GM12865 (cell line): ENCODE results near the gene GPR83.

Experiments used
- DNase-seq: peaks from one replicate; pipeline ENCODE4 v3.0.0; 2010; ENCODE audit warnings: low read depth
- H3K4me3 ChIP-seq: 2 replicates; pipeline ENCODE4 v1.5.1; 2011; ENCODE audit warnings: mild to moderate bottlenecking, low read depth, low read length, control low read depth
- TF ChIP-seq, protein P1 (sequence below): IDR thresholded peaks from 2 replicates; pipeline ENCODE4 v1.5.1; 2011; ENCODE audit warnings: low read length, control low read depth, low read depth, inconsistent platforms; ENCODE audit not compliant: insufficient read depth; ENCODE audit errors: missing control alignments

Gene GPR83

DNA sequence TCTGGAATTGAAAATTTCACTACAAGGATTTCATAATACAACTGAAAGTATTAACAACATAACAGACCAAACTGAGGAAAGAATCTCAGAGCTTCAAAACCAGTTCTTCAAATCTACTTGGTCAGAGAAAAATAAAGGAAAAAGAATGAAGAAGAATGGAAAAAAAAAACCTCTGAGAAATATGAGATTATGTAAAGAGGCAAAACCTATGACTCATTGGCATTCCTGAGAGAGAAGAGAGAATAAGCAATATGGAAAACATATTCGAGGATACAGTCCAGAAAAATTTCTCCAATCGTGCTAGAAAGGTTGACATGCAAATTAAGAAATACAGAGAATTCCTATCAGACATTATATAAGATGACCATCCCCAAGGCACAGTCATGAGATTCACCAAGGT lies 23.4 kb upstream of the GPR83 start:
- H3K4me3 ChIP-seq = no peak overlapping the region
- DNase-seq = no peak
- TF ChIP-seq, protein P1, sequence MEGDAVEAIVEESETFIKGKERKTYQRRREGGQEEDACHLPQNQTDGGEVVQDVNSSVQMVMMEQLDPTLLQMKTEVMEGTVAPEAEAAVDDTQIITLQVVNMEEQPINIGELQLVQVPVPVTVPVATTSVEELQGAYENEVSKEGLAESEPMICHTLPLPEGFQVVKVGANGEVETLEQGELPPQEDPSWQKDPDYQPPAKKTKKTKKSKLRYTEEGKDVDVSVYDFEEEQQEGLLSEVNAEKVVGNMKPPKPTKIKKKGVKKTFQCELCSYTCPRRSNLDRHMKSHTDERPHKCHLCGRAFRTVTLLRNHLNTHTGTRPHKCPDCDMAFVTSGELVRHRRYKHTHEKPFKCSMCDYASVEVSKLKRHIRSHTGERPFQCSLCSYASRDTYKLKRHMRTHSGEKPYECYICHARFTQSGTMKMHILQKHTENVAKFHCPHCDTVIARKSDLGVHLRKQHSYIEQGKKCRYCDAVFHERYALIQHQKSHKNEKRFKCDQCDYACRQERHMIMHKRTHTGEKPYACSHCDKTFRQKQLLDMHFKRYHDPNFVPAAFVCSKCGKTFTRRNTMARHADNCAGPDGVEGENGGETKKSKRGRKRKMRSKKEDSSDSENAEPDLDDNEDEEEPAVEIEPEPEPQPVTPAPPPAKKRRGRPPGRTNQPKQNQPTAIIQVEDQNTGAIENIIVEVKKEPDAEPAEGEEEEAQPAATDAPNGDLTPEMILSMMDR = no peak

GRCh38 chr11:94424011-94424410 lies 22.8 kb upstream of the GPR83 start:
- TF ChIP-seq, protein P1 = no peak
- H3K4me3 ChIP-seq = no peak overlapping the region
- DNase-seq = no peak

DNA sequence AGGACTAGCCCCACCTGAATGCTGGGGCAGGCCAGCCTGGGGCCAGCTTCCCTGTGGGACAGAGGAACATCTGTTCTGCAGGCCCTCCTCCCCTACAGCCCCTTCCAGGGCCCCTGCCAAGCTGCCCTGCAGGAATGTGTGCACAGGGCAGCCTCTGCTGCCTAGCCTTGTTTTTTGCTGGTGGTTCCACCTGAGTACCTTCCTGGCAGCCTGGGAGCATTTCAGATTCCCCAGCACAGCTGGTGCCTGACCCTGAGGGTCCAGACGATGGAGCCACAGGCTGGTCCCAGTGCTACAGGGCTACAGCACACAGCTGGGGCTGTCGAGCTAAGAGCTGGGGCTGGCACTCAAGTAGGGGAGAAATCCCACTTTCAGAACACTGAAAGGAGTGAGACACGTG lies 22.3 kb upstream of the GPR83 start:
- TF ChIP-seq, protein P1 = no peak
- DNase-seq = no peak
- H3K4me3 ChIP-seq = no peak overlapping the region

DNA sequence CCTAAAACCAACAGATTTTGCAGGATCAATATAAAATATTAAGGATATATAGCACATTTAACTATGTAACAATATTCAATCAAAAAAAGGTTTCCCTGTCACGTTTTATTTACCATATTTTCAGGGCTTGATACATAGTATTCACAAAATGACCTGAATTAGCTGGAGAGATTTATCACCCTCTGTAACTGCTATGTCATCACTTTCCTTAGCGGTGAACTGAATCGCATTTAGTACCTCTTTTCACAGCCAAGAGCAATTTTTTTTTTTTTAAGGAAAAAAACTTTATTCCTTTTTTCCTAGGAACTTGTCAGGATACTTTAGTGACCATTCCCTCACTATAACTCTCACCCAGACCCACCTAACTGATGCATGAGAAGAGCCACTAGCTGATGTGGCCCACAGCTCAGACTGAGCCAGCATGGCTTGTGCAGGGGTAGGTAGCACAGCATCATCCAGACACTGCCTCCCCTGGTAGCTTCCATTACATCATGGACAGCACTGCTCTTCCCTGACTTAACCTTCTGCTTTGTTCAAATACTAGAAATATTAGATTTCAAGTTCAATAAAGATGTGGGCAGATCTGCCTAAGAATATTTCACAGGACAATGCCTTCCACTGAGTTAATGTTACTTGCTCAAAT lies 17.0 kb upstream of the GPR83 start:
- DNase-seq = no peak
- TF ChIP-seq, protein P1 = no peak
- H3K4me3 ChIP-seq = no peak overlapping the region

DNA sequence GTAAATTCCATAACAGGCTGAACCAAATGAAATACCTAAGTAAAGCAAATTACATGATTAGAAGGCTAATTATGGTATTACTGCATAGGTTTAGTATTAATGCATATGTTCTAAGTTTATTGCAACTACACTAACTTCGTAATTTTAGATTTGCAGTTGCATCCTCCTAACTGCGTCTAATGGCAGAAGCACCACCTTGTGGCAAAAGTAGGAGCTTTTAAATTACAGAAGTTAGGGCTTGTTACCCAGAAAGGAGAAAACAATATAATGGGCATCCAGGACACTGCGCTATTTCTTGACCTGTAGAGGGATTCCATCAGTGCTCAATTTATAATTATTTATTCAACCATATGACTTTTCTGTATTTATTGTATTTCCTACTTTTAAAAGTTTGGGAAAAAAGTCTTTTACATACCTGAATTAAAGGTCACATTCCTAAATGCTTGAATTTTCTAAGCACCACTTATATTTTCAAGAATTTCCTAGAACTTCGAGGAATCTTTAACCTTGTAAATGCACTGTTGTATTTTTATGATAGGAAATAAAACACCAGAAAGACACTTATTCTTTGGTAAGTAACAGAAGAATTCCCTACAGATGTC lies 16.3 kb upstream of the GPR83 start:
- DNase-seq = peak; percentile 12
- no peak overlapping the region for H3K4me3 ChIP-seq
- TF ChIP-seq, protein P1 = peak; percentile 21

DNA sequence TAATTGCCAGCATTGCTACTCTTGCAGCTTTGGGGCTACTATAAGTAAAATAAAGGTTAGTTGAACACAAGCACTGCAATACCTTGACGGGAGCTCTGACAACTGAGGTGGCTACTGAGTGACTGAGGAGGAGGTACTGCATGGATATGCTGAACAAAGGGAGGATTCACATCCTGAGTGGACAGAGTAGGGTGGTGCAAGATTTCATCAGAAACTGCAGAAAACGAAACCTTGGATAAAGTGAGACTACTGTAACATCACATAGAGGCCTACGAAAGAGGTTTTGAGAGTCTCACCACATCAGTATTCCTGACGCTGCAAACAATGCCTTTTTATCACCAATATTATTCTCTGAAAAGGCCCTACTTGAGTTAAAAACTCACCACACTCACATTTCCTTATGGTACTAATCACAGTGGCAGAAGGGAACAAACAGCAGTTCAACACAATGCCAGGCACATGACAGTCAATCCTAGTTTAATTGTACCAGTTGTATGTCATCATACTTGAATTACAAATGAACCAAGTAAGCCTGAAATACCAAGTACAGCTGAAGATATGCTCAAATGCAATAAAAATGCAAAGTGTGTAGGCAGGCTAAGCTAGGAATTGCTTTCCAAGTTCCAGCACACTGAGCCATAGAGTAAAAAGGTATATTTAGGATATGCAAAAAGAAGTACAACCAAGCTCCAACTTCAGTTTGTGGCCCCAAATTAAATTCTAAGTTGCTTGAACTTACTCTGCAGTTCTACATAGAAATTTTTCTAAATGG lies 4.0 kb upstream of the GPR83 start:
- DNase-seq = no peak
- no peak overlapping the region for H3K4me3 ChIP-seq
- TF ChIP-seq, protein P1 = no peak
